GM08714 (cell line): Measurements from ENCODE around the gene DLG2.

ENCODE experiments used
- H3K4me3 ChIP-seq: fragments of 200-500 bp; sonication (Bioruptor generic); 2 replicates; pipeline ENCODE4 v1.5.1; 2014; ENCODE audit warnings: mild to moderate bottlenecking, low read length, inconsistent platforms
- ZNF274 ChIP-seq: IDR thresholded peaks from 2 replicates; pipeline ENCODE4 v1.6.1; 2012; ENCODE audit warnings: mild to moderate bottlenecking, low read depth, low read length

DLG2 gene

DNA sequence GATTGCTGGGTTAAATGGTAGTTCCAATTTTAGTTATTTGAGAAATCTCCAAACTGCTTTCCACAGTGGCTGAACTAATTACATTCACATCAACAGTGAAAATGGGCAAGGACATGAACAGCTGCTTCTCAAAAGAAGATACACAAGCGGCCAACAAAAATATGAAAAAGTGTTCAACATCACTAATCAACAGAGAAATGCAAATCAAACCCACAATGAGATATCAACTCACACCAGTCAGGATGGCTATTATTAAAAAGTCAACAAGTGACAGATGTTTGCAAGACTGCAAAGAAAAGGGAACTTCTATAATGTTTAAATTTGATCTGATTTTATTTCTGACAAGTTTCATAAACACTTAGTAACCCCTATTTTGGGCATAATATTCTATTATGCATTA, 537.5 kb downstream of the DLG2 start:
- no peak for TF ChIP-seq ZNF274
- no peak overlapping the region for H3K4me3 ChIP-seq

DNA sequence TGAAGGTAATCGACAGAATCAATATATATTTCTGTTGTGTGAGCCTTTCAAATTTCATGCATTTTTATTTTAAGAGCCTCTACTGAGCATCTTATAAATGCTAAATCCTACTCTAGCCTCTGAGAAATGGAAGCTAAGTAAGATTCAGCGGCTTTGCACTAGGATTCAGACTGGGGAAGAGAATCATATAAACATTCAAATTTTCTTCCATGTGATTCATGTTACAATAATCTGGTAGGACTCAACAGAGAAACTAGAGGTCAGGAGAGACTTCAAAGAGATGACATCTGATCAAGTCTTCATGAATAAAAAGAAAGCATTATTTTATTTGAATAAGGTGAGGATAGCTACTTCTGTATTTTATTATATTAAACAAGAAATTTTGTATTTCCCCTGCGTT, 538.9 kb downstream of the DLG2 start:
- no peak for TF ChIP-seq ZNF274
- no peak overlapping the region for H3K4me3 ChIP-seq

DNA sequence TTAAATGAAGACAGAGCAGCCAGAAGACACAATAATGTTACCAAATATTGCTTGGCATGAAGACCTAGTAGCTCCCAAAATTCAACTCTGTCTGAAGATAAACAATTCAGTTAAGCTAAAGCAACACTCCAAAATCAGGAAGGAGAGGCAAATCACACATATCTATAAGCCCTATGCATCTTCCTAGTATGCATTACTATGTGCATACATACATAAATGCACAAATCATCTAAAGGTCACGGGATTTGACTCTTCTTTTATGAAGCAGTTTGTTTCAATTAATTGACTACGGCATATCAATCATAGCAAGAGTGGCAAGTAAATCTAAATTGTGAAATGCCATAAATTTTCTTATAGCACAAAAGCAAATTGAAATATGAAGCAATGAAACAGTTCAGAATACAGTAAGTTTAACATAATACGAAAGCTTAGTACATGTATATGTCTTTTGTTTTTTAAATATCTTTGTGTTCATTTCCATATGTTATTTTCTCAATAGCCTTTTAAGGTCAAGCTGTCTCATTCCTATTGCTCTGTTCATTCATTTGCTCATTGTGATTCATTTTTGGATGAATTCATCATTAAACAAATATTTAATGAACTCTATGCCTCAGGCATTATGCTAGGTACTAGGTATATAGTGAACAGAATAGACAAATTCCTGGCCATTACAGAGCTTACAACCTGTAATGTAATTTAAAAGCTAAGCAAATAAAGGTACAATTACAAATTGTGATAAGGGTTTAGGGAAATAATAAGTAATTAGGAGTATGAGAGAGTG, 540.5 kb downstream of the DLG2 start:
- H3K4me3 ChIP-seq: no peak overlapping the region
- no peak for TF ChIP-seq ZNF274

DNA sequence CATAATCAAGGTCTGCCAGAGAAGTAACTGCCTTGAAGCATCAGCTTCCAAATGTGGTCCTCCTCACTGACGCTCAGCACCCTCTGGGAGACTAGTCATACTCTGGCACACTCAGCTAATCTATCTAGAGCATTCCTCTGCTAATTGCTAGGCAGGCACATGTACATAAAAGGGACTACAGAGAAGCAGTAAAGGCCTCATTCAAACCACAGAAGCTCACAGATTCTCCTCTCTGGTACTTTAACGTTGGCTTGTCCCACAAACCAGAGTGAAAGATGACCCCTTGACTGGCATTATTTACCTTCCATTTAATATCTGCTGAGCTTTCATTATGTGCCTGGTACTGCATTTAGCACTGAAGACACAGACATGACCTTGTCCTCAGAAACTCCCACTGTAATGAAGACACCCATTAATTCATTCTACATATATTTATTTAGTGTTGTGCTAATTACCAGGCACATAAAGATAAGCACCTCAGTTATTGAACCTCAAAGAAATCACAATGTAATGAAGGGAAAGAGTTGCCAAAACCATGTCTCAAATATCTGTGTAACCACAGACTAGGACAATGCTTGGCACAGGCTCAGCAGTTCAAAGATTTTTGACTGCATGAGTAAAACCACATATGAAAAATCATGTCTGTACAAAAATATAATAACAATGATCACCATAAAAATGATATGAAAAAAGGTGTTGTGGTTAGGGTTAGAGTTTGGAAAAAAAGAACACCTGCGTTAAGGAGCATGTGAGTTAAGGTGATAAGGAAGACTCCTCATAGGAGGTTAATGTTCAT, 550.4 kb downstream of the DLG2 start:
- H3K4me3 ChIP-seq: no peak overlapping the region
- no peak for TF ChIP-seq ZNF274

DNA sequence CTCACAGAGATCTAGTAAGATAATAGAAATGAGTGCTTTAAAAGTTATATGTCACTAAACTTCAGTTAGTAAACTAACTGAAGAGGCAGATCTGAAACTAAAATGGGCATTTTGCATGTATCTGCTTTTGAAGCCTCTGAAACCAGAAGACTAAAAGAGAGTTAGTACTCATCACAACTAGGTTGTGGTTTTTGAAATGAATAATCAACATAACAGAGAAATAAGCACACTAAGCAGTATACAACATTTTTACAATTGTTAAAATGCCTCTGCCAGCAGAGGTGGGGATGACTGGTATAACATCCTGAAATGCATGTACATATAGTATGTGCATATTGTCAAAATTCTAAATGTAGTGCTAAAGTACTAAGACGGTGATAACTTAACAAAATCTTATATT, 564.5 kb downstream of the DLG2 start:
- no peak for TF ChIP-seq ZNF274
- H3K4me3 ChIP-seq: no peak overlapping the region

DNA sequence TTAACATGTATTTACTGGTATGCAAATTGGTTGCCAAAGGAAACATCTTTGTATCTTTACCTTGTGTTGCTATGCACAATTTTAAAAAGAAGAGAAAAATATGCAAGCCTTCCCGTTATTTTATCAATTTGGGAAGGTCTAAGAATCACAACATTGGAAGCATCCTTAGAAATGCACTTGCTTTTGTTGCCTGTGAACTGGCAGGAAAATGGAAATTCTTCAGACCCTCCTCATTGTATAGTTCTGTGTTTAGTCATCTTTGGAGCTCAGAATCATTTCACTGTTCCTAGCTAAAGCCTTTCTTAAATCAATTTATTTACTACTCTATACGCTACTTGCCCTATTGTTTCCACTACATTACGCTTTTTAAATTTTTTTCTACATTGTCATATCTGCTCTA, 574.5 kb downstream of the DLG2 start:
- no peak for TF ChIP-seq ZNF274
- no peak overlapping the region for H3K4me3 ChIP-seq

DNA sequence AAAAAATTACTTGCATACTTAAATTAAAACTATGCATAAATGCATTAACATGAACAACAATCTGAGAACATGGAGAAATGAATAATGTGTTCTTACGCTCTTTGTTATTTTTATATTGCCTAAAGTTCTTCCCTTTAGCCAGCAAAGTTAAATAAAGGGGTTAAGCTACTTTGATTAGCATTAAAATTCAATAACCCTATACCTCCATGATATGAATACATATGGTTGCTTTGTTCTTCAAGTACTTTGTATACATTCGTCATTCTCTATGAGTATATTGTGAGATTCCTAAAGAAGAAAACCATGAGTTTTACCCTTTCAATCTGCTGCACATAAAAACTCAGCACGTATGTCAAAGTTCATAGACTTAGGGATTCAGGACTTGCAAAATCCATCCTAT, 578.3 kb downstream of the DLG2 start:
- no peak for TF ChIP-seq ZNF274
- H3K4me3 ChIP-seq: no peak overlapping the region

DNA sequence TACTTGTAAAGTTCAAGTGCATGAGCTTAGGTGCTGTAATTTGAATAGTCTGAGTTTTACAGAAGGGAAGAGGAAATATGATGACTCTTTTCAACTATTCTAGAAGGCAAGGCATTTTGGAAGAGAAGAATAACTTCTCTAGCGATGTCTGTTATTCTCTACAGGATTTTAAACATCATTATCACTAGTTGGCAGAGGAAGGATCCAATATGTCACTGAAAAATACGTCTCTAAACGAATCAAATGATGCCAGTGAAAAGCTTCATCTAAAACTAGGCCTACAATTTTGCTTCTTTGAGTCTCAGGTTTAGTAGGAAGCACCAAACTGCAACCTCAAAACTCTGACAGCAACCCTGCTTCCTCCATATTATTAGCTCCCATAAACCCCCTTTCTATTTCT, 581.4 kb downstream of the DLG2 start:
- no peak for TF ChIP-seq ZNF274
- no peak overlapping the region for H3K4me3 ChIP-seq

DNA sequence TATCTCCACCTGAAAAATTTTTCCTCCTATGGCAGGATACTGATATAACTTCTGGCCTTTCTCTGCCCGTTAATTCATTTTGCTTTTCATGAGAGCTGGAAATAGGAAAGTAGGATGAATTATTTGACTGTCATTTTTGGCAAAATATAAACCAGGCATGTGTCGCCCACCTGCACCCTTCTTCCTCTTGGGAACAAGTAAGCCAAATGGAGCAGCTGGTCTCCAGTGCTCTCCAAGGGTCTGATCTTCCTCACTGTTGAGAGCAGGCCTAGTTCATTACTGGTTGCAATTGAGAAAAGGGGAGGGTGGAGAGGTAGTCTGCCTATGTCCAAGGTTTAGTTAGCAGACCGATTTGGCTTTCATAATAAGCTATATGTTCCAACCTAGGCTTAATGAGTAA, 582.2 kb downstream of the DLG2 start:
- no peak for TF ChIP-seq ZNF274
- no peak overlapping the region for H3K4me3 ChIP-seq

DNA sequence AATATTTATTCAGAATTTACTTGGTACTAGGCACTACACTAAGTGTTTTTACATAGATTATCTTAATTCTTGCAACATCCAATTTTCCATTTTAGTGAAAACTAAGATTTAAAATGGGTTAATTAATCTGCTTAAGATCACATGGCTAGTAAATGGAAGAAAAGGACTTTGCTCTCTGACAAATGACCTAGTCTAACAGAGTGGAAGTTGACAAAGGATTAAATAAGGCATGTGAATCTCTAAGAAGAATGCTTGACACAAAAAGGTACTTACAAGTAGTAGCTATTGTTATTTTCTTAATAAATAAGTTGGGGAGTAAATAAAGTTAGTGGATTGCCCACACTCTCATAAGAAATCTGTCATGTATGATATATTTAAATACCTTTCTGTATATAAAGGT, 584.8 kb downstream of the DLG2 start:
- H3K4me3 ChIP-seq: no peak overlapping the region
- TF ChIP-seq ZNF274: no peak

DNA sequence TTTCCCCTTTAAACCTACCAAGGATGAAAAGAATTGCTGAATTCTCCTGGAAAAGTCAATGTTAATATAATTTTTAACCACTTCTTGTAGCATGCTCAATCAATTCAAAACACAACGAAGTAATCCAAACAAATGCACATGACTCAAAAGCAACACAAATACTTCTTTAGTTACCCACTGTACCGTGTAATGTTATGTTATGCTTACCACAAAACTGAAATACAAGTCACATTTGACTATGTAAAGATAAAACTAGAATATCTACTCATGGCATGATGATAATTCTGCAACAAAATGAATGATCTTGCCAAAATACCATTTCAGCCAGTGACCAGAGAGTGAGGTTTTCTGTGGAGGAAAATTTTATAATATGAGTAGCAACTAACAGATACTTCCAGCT, 587.0 kb downstream of the DLG2 start:
- TF ChIP-seq ZNF274: no peak
- no peak overlapping the region for H3K4me3 ChIP-seq

DNA sequence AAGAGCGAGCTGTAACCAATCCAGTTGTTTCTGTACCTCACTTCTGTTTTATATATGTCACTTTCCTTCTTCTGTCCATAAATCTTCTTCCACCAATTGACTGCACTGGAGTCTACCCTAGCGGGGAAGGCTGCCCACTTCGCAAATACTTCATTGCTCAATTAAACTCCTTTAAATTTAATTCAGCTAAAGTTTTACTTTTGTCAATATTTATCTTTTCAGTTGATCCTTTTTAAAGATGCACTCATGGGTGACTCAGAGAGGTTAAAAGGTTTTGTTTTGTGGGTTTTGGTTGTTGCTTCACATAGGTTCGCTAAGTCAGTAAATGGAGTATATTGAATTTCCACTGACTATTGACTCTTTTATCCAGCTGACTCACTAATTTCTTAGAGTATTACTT, 597.2 kb downstream of the DLG2 start:
- no peak for TF ChIP-seq ZNF274
- no peak overlapping the region for H3K4me3 ChIP-seq

DNA sequence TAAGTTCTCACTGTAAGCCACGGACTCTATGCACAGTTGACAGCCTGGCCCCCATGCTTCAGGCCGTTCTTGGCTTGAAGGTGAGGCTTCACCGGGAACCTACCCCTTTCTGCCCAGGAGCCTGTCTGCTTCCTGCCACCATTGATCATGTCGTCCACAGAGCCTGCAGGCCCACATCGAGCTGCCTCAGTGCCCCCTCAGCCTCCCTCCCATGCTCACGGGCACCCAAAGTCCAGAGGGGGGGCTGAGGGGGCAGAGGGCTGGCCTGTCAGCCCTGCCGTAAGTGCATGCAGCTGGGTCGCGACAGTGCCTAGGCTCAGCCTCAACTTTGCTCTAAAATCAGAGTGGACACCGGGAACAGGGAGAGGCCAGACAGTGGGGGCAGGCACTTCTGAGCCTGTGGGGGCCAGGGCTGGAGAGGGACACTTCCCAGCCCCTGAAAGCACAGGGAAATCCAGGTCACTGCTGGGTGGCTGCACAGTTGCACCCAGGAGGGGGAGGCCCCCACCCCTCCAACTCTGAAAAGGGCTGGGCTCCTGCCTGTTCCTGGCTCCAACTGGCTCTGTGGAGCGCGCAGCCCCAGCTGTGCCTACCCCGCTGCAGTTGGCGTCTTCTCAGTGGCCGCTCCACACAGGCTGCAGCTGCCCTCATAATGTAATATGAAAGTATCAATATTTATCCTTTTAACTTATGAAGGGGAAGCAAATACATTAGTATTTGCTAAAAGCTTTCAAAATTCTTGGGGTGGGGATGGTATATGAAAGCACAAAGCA, 598.6 kb downstream of the DLG2 start:
- H3K4me3 ChIP-seq: no peak overlapping the region
- TF ChIP-seq ZNF274: no peak

DNA sequence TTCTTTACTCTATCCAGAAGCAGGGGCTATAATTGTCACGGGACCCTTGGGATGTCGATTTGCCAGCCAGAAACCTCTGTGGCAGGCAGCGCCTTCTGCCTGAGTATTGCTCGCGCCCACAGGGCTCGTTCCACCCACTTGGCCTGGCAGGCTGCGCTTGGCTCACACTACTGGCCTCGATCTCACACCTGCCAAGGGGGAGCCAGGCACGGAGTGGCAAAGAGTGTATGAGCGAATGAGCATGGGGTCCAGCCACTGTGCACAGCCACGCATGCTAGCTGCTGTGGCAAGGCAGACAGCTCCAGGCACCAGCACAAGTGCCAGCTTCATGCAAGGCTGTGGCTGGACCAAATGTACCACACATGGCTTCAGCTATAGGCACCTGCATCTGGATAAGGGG, 599.8 kb downstream of the DLG2 start:
- H3K4me3 ChIP-seq: no peak overlapping the region
- no peak for TF ChIP-seq ZNF274

DNA sequence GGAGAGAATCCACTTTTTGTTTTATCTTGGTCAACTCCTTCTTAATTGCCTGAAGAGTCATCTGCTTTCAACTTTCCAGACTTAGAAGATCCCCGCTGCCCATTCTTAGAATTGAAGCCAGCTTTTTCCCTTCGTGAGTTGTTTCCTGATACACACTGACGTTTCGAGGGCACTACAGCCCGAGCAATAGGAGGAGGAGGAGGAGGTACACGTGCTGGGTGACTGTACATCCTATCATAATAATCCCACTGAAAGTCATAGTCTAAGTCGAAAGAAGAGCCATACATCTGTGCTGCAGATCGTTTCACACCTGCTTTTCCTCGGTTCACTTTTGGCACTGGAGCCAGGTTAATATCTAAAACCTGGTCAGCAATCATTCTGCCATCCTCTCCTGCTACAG, 606.1 kb downstream of the DLG2 start:
- H3K4me3 ChIP-seq: no peak overlapping the region
- TF ChIP-seq ZNF274: no peak
